H9 (cell line): ENCODE measurements around the gene EIF3D. TPM values are rescaled to one million over a fixed set of nuclear protein-coding genes. Genes with fewer than 3 reads are reported as not detected.

ENCODE experiments used
- DNase-seq: peaks from one replicate; pipeline ENCODE4 v3.0.0-alpha.2; 2017
- H2AFZ ChIP-seq: one replicate; pipeline ENCODE4 v1.6.1; 2013; ENCODE audit warnings: mild to moderate bottlenecking, low read length, control low read depth, moderate library complexity
- H2AK5ac ChIP-seq: 2 replicates; pipeline ENCODE4 v1.6.1; 2013; ENCODE audit warnings: low read length, control low read depth, mixed read lengths; ENCODE audit not compliant: insufficient read length
- H2BK120ac ChIP-seq: one replicate; pipeline ENCODE4 v1.6.1; 2013; ENCODE audit warnings: low read depth, mild to moderate bottlenecking, low read length, control low read depth, inconsistent platforms; ENCODE audit not compliant: poor library complexity, severe bottlenecking
- H2BK12ac ChIP-seq: 2 replicates; pipeline ENCODE4 v1.6.1; 2013; ENCODE audit warnings: low read length, control low read depth, mixed read lengths, low read depth; ENCODE audit not compliant: insufficient read length
- H2BK15ac ChIP-seq: 2 replicates; pipeline ENCODE4 v1.6.1; 2013; ENCODE audit warnings: low read depth, low read length, control low read depth
- H2BK20ac ChIP-seq: one replicate; pipeline ENCODE4 v1.6.1; 2013; ENCODE audit warnings: low read depth, mild to moderate bottlenecking, low read length, control low read depth, inconsistent platforms; ENCODE audit not compliant: poor library complexity, severe bottlenecking
- H2BK5ac ChIP-seq: 2 replicates; pipeline ENCODE4 v1.6.1; 2013; ENCODE audit warnings: low read length, control low read depth, mixed read lengths; ENCODE audit not compliant: insufficient read length
- H3K14ac ChIP-seq: 2 replicates; pipeline ENCODE4 v1.6.1; 2013; ENCODE audit warnings: low read length, control low read depth; ENCODE audit not compliant: insufficient read depth
- H3K18ac ChIP-seq: 2 replicates; pipeline ENCODE4 v1.6.1; 2013; ENCODE audit warnings: low read depth, mild to moderate bottlenecking, mixed read lengths, low read length, control low read depth; ENCODE audit not compliant: insufficient read length
- H3K23ac ChIP-seq: 2 replicates; pipeline ENCODE4 v1.6.1; 2013; ENCODE audit warnings: low read length, control low read depth, mixed read lengths, low read depth; ENCODE audit not compliant: insufficient read length
- H3K23me2 ChIP-seq: 2 replicates; pipeline ENCODE4 v1.6.1; 2013; ENCODE audit warnings: low read depth, mild to moderate bottlenecking, mixed read lengths, low read length, control low read depth; ENCODE audit not compliant: insufficient read length, poor library complexity, severe bottlenecking
- H3K27ac ChIP-seq: 2 replicates; pipeline ENCODE4 v1.5.1; 2013; ENCODE audit warnings: low read length, control low read depth, mixed read lengths, low read depth; ENCODE audit not compliant: insufficient read length
- H3K27me3 ChIP-seq: 2 replicates; pipeline ENCODE4 v1.6.1; 2013; ENCODE audit warnings: low read length, control low read depth, inconsistent platforms; ENCODE audit not compliant: insufficient read depth
- H3K4ac ChIP-seq: 2 replicates; pipeline ENCODE4 v1.6.1; 2013; ENCODE audit warnings: low read depth, mild to moderate bottlenecking, control low read depth, inconsistent platforms, low read length, moderate library complexity
- H3K4me1 ChIP-seq: 2 replicates; pipeline ENCODE4 v1.6.1; 2013; ENCODE audit warnings: low read length, control low read depth, inconsistent platforms; ENCODE audit not compliant: insufficient read depth
- H3K4me2 ChIP-seq: 2 replicates; pipeline ENCODE4 v1.6.1; 2013; ENCODE audit warnings: low read length, control low read depth, mixed read lengths; ENCODE audit not compliant: insufficient read length, insufficient read depth
- H3K56ac ChIP-seq: 2 replicates; pipeline ENCODE4 v1.6.1; 2013; ENCODE audit warnings: low read depth, mild to moderate bottlenecking, mixed read lengths, low read length, control low read depth; ENCODE audit not compliant: insufficient read length
- H3K79me1 ChIP-seq: 2 replicates; pipeline ENCODE4 v1.6.1; 2013; ENCODE audit warnings: low read depth, mild to moderate bottlenecking, moderate library complexity, low read length, control low read depth, inconsistent platforms; ENCODE audit not compliant: insufficient read depth, poor library complexity, severe bottlenecking
- H3K79me2 ChIP-seq: 2 replicates; pipeline ENCODE4 v1.6.1; 2013; ENCODE audit warnings: low read length, control low read depth, inconsistent platforms; ENCODE audit not compliant: insufficient read depth
- H3K9ac ChIP-seq: 2 replicates; pipeline ENCODE4 v1.6.1; 2013; ENCODE audit warnings: low read length, control low read depth, mixed read lengths; ENCODE audit not compliant: insufficient read length; ENCODE audit errors: extremely low read depth
- H3K9me3 ChIP-seq: one replicate; pipeline ENCODE4 v1.6.1; 2013; ENCODE audit warnings: low read depth, low read length, inconsistent platforms; ENCODE audit not compliant: control insufficient read depth
- H3T11ph ChIP-seq: one replicate; pipeline ENCODE4 v1.6.1; 2013; ENCODE audit warnings: mild to moderate bottlenecking, low read length, control low read depth, inconsistent platforms
- H4K20me1 ChIP-seq: one replicate; pipeline ENCODE4 v1.6.1; 2013; ENCODE audit not compliant: control insufficient read depth, insufficient read length, insufficient read depth
- H4K5ac ChIP-seq: 2 replicates; pipeline ENCODE4 v1.6.1; 2013; ENCODE audit warnings: low read depth, mild to moderate bottlenecking, mixed read lengths, low read length, control low read depth; ENCODE audit not compliant: insufficient read length
- H4K8ac ChIP-seq: replicated peaks from 2 replicates; pipeline ENCODE4 v1.6.1; 2013; ENCODE audit warnings: low read length, control low read depth, mixed read lengths, low read depth; ENCODE audit not compliant: insufficient read length
- H4K91ac ChIP-seq: 2 replicates; pipeline ENCODE4 v1.6.1; 2013; ENCODE audit warnings: low read depth, mild to moderate bottlenecking, moderate library complexity, mixed read lengths, low read length, control low read depth; ENCODE audit not compliant: insufficient read length
- H3K27ac Mint-ChIP-seq, 3 experiments: 2 replicates in 2 of 3; 3 replicates in 1 of 3; pipeline ENCODE4 v1.8.0; 2020 to 2021; ENCODE audit warnings: mixed read lengths in 3 of 3, mild to moderate bottlenecking in 1 of 3, moderate library complexity in 1 of 3
- H3K27me3 Mint-ChIP-seq: 2 replicates; pipeline ENCODE4 v1.8.0; 2021; ENCODE audit warnings: low read depth, mild to moderate bottlenecking, moderate library complexity, mixed read lengths
- H3K36me3 Mint-ChIP-seq, 3 experiments: 2 replicates in 2 of 3; 3 replicates in 1 of 3; pipeline ENCODE4 v1.8.0; 2020 to 2021; ENCODE audit warnings: low read depth in 3 of 3, mixed read lengths in 3 of 3; ENCODE audit not compliant: insufficient read depth in 1 of 3
- H3K4me1 Mint-ChIP-seq, 2 experiments: 2 replicates each; pipeline ENCODE4 v1.8.0; 2020; ENCODE audit warnings: mixed read lengths in 2 of 2
- H3K4me3 Mint-ChIP-seq, 2 experiments: 2 replicates in 1 of 2; 3 replicates in 1 of 2; pipeline ENCODE4 v1.8.0; 2020 to 2021; ENCODE audit warnings: mild to moderate bottlenecking in 2 of 2, mixed read lengths in 2 of 2, moderate library complexity in 1 of 2
- H3K9me3 Mint-ChIP-seq, 2 experiments: 2 replicates in 1 of 2; 3 replicates in 1 of 2; pipeline ENCODE4 v1.8.0; 2020; ENCODE audit warnings: mild to moderate bottlenecking in 2 of 2, mixed read lengths in 2 of 2, moderate library complexity in 1 of 2
- WGBS: extraction: QIAGEN DNeasy Blood & Tissue Kit; methylation state at CpG from one replicate; pipeline ENCODE4 v1.1.7; 2013; ENCODE audit warnings: missing lambda C conversion rate, low lambda C conversion rate, mixed read lengths; ENCODE audit not compliant: insufficient read length; ENCODE audit errors: extremely low coverage; 5-methylcytosine and 5-hydroxymethylcytosine counted together
- total RNA-seq: library from RNA; stranded (reverse); gene quantifications from 2 replicates; pipeline ENCODE4 v1.2.1, GENCODE V29; 2021
- TF ChIP-seq, protein P1 (sequence below): fragments of 200-600 bp; sonication (generic); conservative IDR thresholded peaks from 3 replicates; pipeline ENCODE4 v1.8.0; 2021; ENCODE audit warnings: antibody characterized with exemption, mild to moderate bottlenecking

Gene EIF3D
- total RNA-seq, 1 experiment from 2014 or later: 198 TPM

DNA sequence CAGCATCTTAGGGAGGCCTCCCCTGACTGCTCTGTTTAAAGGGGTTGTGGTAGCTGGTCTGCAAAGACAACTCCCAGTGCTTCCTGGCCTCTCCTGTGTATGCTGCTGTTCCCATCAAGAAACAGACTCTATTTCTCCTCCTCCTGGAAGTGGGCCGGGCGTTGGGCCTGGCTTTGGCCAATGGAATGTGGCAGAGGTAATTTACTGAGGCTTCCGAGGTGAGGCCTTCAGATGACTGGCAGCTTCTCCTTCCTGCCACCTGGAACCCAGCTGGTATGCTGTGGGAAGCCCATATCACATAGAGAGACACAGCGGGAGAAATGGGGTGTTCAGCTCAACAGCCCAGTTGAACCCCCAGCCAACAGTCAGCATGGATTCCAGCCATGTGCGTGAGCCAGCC is 25.1 kb upstream of the EIF3D start:
- H3K36me3 Mint-ChIP-seq: no peaks in the 10 kb centered on the region
- Histone ChIP-seq H3T11ph (no peak overlapping the region), H3K4ac (no peak overlapping the region), H3K56ac (no peak overlapping the region), H3K23ac (no peak overlapping the region), H3K79me2 (no peaks in the 10 kb centered on the region), H4K91ac (no peak overlapping the region), H3K18ac (no peak overlapping the region), H3K9ac (no peak overlapping the region), H4K5ac (no peak overlapping the region), H2BK12ac (no peak overlapping the region), H3K4me2 (no peak overlapping the region), H3K27me3 (peaks cover 3% of the 10 kb centered on the region; the same call in 1 of the 2 replicates), H3K14ac (no peak overlapping the region), H3K4me1 (no peaks in the 10 kb centered on the region), H2AK5ac (no peak overlapping the region), H4K8ac (no peak overlapping the region), H2BK120ac (no peak overlapping the region), H4K20me1 (no peaks in the 10 kb centered on the region), H3K9me3 (no peaks in the 10 kb centered on the region), H3K79me1 (no peaks in the 10 kb centered on the region), H2BK20ac (no peak overlapping the region), H2BK15ac (no peak overlapping the region), H2AFZ (no peak overlapping the region), H3K23me2 (no peaks in the 10 kb centered on the region), H3K27ac (no peak overlapping the region), H2BK5ac (no peak overlapping the region)
- H3K27me3 Mint-ChIP-seq: peaks cover 22% of the 10 kb centered on the region
- no CpG with 5 or more reads among the region's 5 CpGs for WGBS
- TF ChIP-seq, protein P1, sequence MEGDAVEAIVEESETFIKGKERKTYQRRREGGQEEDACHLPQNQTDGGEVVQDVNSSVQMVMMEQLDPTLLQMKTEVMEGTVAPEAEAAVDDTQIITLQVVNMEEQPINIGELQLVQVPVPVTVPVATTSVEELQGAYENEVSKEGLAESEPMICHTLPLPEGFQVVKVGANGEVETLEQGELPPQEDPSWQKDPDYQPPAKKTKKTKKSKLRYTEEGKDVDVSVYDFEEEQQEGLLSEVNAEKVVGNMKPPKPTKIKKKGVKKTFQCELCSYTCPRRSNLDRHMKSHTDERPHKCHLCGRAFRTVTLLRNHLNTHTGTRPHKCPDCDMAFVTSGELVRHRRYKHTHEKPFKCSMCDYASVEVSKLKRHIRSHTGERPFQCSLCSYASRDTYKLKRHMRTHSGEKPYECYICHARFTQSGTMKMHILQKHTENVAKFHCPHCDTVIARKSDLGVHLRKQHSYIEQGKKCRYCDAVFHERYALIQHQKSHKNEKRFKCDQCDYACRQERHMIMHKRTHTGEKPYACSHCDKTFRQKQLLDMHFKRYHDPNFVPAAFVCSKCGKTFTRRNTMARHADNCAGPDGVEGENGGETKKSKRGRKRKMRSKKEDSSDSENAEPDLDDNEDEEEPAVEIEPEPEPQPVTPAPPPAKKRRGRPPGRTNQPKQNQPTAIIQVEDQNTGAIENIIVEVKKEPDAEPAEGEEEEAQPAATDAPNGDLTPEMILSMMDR: no peak
- DNase-seq: peak; percentile 75
- no peaks in the 10 kb centered on the region for H3K9me3 Mint-ChIP-seq
- peaks cover 7 to 10% of the 10 kb centered on the region in 2 experiments for H3K4me1 Mint-ChIP-seq
- H3K27ac Mint-ChIP-seq: no peak overlapping the region
- no peak overlapping the region for H3K4me3 Mint-ChIP-seq
